BJ (cell line): ENCODE measurements around the gene CD1B. TPM values are rescaled to one million over a fixed set of nuclear protein-coding genes. Genes with fewer than 3 reads are reported as not detected.
"Not testable (repeated sequence)": the region's sequence is repeated elsewhere in the genome, so short reads cannot be mapped to it uniquely, and the experiment has no call there.

Source experiments
- CTCF ChIA-PET: fragments of 350-600 bp; formaldehyde crosslinking; extraction: SDS; loops from one replicate; lab custom pipeline; 2021; ENCODE audit warnings: antibody characterized with exemption, inconsistent platforms; lab: Yijun Ruan, JAX
- POLR2A ChIA-PET: fragments of 300-600 bp; sonication (Branson Sonifier 250); formaldehyde crosslinking; extraction: SDS; loops from one replicate; lab custom pipeline; 2021; ENCODE audit warnings: antibody characterized with exemption; lab: Charles Lee
- DNase-seq: peaks from one replicate; pipeline ENCODE4 v3.0.0-alpha.2; 2011; ENCODE audit warnings: low read depth
- H3K27me3 ChIP-seq: 2 replicates; pipeline ENCODE4 v1.6.0; 2011; ENCODE audit warnings: low read length; ENCODE audit not compliant: control insufficient read depth, insufficient read depth
- H3K36me3 ChIP-seq: 2 replicates; pipeline ENCODE4 v1.5.1; 2011; ENCODE audit warnings: low read length; ENCODE audit not compliant: control insufficient read depth, insufficient read depth
- H3K4me3 ChIP-seq: 2 replicates; pipeline ENCODE4 v1.5.1; 2011; ENCODE audit warnings: low read depth, mild to moderate bottlenecking, control low read depth, low read length
- polyA plus RNA-seq: library from polyadenylated mRNA; depleted of rRNA; stranded (reverse); fragments of >200 nt; gene quantifications from 2 replicates; pipeline ENCODE4 v1.2.3, GENCODE V29; 2011; rRNA removed
- TF ChIP-seq, protein P1 (sequence below): IDR thresholded peaks from 2 replicates; pipeline ENCODE4 v1.5.1; 2011; ENCODE audit warnings: low read depth, mild to moderate bottlenecking, control low read depth, inconsistent platforms, low read length, moderate library complexity; ENCODE audit not compliant: insufficient read depth

Gene CD1B
- polyA plus RNA-seq, 1 experiment = not detected

DNA sequence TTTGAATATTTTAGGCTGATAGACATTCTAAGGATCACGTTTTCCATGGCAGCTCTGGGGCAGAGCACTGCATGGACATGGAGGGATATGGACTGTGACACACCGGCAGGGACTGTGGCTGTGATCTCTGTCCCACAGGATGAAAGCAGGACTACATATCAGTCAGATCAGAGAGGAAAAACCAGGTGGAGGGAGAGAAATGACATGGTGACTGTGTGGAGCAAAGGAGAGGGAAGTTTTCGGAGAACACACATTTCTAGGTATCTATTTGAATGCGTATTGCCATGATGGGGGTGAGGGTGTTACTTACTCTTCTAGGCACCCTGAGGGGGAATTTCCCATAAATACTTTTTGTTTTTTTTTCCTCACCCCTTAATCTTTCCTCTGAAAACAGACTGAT, 44.8 kb downstream of the CD1B start:
- CTCF ChIA-PET = no interaction called here
- Histone ChIP-seq H3K27me3 (no peaks in the 10 kb centered on the region), H3K4me3 (no peak overlapping the region), H3K36me3 (no peaks in the 10 kb centered on the region)
- POLR2A ChIA-PET = no interaction called here
- TF ChIP-seq, protein P1, sequence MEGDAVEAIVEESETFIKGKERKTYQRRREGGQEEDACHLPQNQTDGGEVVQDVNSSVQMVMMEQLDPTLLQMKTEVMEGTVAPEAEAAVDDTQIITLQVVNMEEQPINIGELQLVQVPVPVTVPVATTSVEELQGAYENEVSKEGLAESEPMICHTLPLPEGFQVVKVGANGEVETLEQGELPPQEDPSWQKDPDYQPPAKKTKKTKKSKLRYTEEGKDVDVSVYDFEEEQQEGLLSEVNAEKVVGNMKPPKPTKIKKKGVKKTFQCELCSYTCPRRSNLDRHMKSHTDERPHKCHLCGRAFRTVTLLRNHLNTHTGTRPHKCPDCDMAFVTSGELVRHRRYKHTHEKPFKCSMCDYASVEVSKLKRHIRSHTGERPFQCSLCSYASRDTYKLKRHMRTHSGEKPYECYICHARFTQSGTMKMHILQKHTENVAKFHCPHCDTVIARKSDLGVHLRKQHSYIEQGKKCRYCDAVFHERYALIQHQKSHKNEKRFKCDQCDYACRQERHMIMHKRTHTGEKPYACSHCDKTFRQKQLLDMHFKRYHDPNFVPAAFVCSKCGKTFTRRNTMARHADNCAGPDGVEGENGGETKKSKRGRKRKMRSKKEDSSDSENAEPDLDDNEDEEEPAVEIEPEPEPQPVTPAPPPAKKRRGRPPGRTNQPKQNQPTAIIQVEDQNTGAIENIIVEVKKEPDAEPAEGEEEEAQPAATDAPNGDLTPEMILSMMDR = no peak
- no peak for DNase-seq

DNA sequence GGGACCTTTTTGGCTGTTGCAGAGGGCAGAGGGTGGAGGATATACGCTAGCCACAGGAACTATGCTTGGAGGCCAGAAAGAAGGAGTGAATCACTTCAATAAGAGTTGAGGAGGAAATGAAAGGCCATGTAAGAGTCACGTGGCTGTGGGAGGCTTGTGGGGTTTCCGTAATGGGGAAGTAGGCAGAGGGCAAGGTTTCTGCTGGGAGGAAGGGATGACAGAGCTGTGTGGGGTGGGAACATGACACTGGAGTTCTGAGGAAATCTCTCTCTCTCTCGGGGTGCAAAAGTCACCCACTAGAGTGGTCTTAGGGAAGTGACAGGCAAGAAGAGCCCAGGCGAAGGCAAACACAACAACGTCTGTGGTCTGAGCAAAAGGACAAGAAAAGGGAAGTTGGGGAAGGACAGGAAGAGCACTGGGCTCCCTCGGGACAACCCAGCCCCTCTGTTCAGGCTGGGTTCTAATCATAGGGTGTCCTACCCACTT, 45.5 kb downstream of the CD1B start:
- Histone ChIP-seq H3K27me3 (no peaks in the 10 kb centered on the region), H3K4me3 (no peak overlapping the region), H3K36me3 (no peaks in the 10 kb centered on the region)
- TF ChIP-seq, protein P1 = no peak
- DNase-seq = no peak
- ChIA-PET CTCF (no interaction called here), POLR2A (no interaction called here)

DNA sequence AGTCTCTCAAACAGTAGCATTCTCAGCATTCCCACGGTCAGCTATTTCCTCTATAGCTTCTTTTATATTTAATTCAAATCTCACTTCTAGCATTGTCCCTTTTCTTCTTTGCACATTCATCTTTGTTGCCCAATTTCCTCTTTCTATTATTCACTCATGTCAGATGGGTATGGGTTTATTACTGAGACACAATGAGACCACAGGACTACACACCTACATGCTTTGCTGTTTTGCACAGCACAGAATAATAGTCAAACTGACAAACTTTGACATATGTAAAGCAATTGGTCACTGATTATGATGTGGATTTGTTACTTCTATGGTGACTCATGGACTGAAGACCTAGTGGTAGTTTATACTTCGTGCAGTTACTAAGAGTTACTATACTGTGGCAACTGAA, 47.4 kb downstream of the CD1B start:
- no peaks in the 10 kb centered on the region for H3K36me3 ChIP-seq
- DNase-seq = no peak
- TF ChIP-seq, protein P1 = no peak
- no peak overlapping the region for H3K4me3 ChIP-seq
- H3K27me3 ChIP-seq = no peaks in the 10 kb centered on the region
- CTCF ChIA-PET = interaction anchor here (1.0 kb wide), 1 partner anchor 914 kb away, joined by 3 read pairs; no protein-coding TSS in a partner anchor
- POLR2A ChIA-PET = no interaction called here

- CTCF ChIA-PET, H3K4me3 ChIP-seq, H3K27me3 ChIP-seq, POLR2A ChIA-PET, DNase-seq, H3K36me3 ChIP-seq: not testable (repeated sequence)
Observed at GRCh38 chr1:158282421-158282820, 48.9 kb downstream of the CD1B start.

Other genes starting within 250 kb of the CD1B start
- gene CD1D, start 150.6 kb downstream of the CD1B start, polyA plus RNA-seq = 0.06 and 0.12 TPM in 2 replicates
- not detected in 2 replicates for gene CD1A, start 77.1 kb downstream of the CD1B start, polyA plus RNA-seq
- not detected in 2 replicates for gene CD1C, start 41.6 kb downstream of the CD1B start, polyA plus RNA-seq
- not detected in 2 replicates for gene CD1E, start 22.4 kb upstream of the CD1B start, polyA plus RNA-seq
- not detected in 2 replicates for gene OR10T2, start 67.9 kb upstream of the CD1B start, polyA plus RNA-seq
- gene OR10K2, start 94.7 kb upstream of the CD1B start, polyA plus RNA-seq = not detected in 2 replicates
- gene OR10K1, start 130.3 kb upstream of the CD1B start, polyA plus RNA-seq = not detected in 2 replicates
- gene OR10R2, start 140.7 kb upstream of the CD1B start, polyA plus RNA-seq = not detected in 2 replicates
- gene OR6Y1, start 222.9 kb upstream of the CD1B start, polyA plus RNA-seq = not detected in 2 replicates
- not detected in 2 replicates for gene OR6P1, start 239.0 kb upstream of the CD1B start, polyA plus RNA-seq
- gene OR10X1, start 248.4 kb upstream of the CD1B start, polyA plus RNA-seq = not detected in 2 replicates